CD4-positive, alpha-beta T cell treated with Interleukin-15 for 4 hours (primary cell): Measurements from ENCODE around the gene C10orf71.

Source experiments
- DNase-seq: peaks from one replicate; pipeline ENCODE4 v3.0.0-alpha.2; 2020; ENCODE audit warnings: low spot score

Gene C10orf71

DNA sequence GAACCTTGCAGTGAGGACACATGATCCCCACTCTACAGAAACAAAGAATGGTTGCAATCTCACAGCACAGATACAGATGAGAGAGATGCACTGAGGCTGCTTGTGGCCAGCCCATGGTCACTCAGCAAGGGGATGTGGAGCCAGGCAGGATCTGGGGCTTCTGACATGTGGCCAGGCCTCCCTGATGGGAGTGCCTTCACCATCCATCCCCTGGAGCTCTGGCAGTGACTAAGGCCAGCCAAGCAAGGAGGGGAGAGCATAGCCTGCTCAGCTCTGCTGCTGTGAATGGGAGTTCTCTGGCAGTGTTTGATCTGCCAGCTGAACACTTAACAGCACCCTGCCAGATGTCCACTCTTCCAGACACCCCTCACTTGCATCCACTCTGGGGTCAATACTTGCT lies 19.8 kb downstream of the C10orf71 start:
- DNase-seq: no peak

DNA sequence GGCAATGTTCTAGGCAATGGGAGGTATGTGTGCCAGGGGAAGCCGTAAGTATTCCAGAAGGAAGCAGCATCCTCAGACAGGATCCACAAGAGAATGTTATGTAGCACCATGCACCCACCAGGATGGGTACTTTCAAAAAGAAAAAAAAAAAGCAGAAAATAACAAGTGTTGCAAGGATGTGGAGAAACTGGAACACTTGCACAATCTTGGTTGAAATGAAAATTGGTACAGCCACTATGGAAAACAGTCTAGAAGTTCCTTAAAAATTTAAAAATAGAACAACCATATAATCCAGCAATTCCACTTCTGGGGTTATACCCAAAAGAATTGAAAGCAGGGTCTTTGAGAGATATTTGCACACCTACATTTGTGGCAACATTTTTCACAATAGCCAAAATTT lies 20.2 kb downstream of the C10orf71 start:
- DNase-seq: no peak

DNA sequence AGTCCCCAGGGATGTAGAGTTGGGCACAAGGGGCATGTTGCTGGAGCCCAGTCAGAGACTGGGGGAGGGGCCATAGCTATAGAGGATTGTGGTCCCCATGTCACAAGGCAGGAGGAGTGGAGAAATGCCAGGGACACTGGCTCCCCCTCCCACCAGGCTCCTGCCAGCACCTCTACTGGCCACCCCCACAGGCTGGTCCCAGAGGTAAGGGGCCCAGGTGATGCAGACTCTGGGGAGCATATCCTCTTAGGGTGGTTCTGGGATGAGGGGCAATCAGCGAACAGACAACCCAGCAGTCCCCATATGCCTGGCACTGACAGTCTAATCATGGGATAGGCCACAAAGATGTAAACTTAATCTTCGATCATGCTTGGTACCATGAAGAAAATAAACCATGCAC lies 21.2 kb downstream of the C10orf71 start:
- DNase-seq: no peak

DNA sequence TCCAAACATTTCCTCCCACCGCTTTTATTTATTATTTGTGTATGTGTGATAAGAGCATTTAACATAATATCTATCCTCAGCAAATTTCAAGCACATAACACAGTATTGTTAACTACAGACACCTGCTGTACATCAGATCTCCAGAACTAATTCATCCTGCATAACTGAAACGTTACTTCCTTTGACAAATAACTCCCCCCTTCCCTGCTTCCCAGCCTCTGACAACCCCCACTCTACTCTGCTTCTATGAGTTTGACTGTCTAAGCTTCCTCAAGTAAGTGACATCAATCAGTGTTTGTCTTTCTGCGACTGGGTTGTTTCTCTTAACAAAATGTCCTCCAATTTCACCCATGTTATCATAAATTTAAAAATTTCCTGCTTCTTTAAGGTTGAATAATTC lies 22.1 kb downstream of the C10orf71 start:
- DNase-seq: no peak

DNA sequence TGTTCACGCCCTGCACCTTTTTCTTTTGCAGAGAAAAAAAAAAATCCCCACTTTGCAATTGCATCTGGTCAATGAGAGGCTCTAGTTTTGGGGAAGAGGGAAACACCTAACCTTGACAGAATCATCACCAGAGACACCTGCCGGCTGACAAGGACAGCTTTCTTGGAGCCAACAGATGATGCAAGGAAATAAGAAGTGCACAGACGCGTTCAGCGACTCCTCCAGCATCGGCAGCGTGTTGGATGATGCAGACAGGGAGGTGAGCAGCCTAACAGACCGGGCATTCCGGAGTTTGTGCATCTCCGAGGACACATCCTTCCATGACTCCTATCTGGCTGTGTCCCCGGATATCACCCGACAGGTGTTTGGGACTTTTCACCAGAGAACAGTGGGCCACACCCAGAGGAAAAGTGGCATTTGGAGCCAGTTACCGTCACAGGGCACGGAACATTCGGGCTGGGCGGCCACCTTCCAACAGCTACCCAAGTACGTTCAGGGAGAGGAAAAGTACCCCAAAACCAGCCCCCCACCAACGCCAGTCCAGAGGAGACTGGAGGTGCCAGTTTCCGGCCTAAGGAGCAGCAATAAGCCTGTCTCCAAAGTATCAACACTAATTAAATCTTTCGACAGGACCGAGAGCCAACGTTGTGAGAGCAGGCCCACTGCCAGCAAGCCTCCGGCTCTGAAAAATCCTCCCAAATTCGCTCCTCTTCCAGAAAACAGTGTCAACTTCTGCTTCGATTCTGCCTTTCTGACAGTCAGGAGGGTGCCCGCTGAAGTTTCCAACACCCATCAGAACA lies 23.6 kb downstream of the C10orf71 start:
- no peak for DNase-seq

DNA sequence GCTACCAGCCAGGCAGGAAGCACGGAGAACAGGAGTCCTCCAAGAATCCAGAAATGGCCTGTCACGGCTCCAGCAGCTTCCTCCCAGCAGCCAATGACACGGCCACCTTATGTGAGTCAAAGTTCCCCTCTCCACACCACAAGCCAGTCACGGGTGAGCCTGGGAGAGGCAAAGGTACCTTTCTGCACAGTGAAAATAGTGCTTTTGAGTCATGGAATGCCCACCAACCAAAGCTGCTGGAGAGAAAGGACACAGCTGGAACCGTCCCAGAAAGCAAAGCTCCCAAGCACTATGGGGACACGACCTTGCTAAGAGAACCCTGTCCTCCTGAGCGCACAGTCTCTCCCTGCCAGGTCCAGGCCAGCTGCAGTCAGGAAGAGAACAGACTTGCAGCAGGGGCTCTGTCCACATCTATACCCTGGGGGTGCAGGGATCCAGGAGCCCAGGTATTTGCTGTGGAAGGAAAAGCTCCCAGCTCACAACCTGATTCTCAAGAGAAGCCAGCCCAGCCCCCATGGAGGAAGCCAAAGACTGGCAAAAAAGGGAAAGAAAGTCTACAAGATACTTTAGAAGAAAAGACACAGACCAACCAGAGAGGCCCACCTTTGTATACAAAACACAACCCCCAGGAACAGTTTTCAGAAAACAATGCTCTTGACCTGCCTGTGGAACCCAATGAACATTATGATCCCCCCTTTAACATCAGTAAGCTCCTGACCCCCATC lies 24.4 kb downstream of the C10orf71 start:
- DNase-seq: no peak

DNA sequence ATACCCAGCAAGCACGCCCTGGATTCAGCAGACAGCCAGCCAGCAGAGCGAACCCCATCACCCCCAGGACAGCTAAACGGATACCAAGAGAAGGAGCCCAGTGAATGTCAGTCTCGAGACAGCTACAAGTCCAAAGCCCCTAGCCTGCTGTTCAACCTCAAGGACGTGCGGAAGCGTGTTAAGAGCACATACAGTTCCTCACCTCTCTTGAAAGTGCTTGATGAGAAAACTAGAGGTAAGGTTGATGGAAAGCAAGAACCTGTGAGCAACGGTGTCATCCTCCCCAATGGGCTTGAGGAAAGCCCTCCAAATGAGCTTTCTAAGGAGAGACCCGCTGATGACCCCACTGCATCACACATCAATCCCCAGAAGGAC lies 24.9 kb downstream of the C10orf71 start:
- no peak for DNase-seq

DNA sequence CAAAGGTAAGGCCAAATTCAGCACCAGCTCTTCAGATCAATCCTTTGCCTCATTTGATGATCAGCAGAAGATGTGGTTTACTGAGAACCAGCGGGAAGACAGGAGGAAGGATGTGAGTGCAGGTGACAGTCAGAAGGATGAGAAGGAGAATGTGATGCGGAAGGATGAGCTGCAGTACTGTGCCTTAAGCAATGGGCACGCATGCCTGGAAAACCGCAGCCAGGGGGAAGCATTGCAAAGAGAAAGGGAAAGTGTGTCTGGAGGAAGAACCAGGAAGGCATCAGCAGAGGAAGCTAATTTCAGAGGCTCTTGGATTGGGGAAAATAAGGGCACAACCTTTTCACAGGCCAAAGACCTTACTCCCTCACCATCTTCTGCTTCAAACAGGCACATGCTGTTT lies 25.7 kb downstream of the C10orf71 start:
- no peak for DNase-seq

DNA sequence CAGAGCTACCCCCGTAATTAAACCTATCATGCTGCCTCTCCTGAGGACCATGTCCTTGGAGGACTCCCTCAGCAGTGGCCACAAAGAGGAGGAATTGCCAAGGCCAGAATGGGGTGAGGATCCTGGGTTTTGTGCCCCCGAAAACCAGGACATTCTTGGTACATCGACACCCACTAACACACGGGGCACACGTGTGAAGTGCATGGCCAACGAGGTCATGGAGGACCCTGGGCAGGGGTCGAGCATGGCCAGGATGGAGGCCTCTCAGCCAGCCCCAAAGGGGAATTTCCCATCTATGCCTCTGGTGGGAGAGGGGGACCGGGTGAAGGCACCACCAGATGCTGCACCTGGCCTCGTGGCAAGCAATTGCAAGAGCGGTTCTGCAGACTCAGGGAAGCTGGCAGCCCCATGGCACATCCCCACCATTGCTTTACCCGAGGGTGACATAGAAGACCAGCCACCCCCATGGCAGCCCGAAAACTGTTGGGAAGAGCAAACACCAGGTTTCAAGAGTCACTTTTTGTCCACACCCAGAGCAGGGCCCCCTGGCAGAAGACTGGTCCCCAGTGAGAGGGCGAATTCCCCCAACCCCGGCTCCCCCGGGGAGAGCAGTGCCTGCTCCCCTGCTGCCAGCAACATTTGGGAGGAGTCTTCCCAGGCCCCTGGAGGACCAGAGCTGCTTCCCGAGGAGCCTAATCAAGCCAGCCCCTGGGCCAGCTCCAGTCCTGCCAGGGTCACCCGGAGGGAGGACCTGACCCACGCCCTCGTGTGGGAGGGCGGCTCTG lies 26.4 kb downstream of the C10orf71 start:
- DNase-seq: no peak

DNA sequence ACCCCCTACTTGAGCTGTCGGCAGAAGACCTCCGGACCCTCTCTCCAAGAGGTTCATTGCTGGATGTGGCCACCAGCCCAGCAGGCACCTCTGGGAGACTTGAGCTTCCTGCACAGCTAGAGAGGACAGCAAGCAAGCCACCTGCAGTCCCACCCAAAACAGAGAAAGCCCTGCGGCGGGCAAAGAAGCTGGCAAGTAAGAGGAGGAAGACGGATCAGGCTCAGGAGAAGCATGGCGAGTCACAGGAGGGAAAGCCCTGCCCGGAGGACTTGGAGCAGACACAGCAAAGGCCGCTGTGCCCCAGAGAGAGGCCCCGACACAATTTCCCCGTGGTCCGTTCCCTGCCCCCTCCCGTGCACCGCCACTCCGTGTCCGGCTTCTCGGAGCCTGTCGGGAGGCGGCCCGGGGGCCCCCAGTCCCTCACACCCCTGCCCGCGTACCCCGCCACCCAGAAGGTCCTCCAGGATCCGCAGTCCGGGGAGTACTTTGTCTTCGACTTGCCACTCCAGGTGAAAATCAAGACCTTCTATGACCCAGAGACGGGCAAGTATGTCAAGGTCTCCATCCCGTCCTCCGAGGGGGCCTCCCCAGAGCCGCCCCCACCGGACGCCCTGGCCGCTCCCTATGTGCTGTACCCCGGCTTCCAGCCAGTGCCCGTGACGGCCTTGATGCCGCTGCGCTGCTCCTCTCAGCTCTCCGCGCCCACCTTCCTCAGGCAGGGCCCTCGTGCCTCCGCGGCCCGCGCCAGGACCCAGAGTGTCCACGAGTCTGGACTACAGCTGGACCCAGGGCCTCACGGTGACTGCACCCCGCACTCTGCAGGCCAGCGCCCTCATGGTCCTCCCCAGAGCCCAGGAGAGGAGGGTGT lies 27.2 kb downstream of the C10orf71 start:
- DNase-seq: no peak

DNA sequence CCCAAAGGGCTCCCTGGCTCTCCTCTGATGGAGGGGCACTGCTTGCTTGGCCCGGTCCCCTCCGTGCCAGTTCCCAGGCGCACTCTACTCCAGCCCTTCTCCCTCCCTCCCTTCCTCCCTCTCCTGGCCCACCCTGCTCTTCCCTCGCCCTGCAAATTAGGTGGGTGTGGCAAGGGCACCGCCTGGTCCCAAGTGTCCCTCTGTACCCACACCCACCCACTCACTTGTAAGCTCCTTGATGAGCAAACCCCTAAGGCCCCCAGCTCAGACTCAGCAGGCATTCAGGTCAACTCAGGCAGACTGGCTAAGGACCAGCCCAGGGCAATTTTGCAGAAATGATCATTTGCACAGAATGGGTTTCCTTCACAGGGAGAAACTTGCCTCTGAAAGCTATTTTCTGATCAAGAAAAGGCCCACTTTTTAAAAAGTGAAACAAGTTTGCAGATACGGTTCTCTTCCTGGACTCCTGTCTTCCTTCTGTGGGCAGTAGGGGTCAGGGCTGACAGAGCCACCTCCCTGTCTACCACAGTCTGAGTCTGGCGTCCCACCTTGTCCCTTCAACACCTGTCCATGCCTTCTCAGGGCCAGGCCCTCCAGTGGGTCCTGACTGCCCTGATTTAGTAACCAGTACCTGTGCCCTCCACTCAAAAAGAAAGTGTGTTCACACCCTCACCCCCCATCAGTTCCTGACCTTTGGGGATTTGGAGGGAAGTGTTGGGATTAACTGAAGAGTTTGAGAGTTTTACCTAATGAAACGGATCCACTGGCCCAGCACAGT lies 28.3 kb downstream of the C10orf71 start:
- DNase-seq: no peak

DNA sequence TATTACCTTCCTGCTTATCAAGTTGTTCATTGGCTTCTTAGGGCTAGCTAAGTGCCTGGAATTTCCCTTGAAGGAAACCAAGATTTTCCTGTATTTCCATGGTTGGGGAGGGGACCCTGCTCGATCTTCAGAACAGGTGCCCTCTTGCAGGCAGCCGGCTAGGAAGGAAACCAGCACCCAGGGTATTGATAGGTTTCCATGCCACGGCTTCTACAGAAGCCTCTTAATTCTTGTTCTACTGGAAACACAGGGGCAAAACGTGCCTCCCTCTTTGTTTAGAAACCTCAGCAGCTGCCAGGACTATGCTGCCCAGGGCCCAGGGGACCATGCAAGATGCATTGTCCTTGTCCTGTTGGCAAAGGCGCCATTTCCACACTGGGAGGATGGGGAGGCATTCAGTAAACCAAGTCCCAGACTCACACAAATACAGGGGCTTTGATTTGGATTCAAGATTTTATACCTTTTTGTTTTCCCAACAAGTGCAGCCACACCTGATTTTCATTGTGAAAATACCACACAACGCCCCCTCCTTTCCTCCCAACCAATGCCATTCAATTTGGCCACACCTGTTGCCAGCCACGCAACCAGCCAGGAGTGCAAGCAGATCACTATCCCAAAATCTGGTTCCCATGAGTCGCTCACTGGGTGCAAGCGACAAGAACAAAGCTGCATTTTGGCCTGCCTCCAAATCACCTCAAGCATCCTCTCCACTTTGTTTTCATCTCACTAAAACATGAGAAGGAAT lies 29.6 kb downstream of the C10orf71 start:
- no peak for DNase-seq

DNA sequence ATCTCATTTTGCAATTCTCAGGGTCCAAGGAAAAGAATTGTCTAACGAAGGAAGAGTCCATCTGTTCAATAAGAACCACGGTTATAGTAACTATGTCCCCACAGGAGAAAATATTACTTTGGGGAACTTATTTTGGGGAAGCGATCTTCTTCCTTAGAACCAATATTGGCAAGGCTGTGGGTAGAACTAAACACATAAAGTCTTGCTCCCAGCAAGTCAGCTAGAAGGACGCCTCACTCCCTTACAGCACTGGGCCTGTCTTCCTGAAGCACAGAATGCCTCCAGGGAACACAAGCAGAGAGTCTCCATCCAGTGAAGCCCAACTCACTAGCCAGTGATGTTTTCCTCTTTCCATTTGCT lies 30.2 kb downstream of the C10orf71 start:
- DNase-seq: no peak

DNA sequence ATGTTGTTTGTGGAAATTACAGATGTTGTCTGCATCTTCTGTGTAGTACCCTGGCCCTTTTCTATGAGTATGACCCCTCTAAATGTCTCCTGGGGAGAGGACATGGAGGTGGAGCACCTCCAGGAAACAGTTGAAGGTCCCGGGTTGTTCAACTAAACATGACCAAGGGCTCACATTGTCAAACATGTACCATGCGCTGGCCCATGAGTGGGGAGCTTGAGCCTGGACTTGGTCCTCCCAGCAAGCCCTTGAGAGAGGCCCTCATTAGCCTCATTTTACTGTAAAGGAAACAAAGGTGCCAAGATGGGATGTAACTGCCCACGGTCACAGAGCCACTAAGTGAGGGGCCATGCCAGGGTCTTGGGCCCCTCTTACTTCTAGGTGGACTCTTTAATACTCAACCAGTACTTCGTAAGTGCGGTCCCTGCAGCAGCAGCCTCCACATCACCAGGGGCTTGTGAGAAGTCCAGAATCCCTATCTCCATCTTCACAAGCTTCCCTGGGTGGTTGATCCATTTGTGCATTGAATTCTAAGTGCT lies 31.2 kb downstream of the C10orf71 start:
- no peak for DNase-seq

DNA sequence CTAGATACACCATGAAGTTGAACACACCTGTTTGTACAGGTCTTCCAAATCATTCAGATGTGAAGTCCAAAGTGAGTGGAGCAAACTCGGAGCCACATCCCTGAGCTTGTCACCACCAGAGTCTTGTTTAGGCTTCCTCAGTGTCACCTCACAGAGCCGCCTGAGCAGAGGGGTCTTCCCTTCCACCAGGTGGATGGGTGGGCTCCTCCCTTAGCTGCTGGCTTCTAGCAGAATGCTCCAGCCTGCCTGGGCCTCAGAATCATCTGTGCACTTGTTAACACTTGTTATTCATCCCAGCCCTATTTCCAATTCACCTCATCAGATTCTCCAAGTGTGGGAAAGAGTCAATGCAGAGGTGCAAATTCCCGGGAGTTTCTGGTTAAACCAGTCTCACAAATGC lies 32.5 kb downstream of the C10orf71 start:
- no peak for DNase-seq

DNA sequence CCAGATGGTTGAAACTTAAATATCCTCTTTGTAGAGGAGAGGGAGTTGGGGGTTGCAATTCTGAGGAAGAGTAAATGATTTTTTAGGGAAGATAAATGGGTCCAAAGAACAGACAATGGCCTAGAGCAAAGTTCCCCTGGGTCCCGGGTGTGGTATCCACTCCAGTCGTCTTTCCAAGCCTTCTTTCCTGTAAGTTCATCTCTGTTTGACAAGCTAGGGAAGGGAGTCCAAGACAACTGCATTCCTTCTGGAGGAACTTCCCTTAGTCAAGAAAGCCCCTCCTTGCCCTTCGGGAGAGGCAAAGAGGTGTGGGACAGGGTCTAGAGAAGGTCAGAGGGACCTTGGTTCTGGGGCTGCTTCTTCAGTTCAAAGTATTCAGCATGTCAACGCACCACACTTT lies 33.4 kb downstream of the C10orf71 start:
- DNase-seq: no peak

DNA sequence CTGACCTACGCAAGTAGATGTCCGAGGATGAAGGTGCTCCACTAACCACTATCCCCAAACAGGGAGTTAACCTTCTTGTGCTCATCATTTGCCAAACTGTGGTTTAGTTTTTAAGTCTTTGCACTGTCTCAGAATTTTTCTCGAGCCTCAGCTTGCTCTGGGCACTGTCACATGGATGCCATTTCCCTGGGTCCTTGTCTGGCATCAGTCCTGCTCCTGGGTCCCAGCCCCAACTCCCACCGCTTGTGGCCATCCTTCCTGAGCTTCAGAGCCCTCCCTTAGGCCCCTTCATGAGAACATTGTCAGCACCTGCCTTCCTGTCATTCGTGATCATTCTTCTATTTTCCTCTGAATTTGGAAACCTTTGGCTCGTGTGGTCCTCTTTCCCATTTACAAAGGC lies 33.8 kb downstream of the C10orf71 start:
- DNase-seq: no peak

DNA sequence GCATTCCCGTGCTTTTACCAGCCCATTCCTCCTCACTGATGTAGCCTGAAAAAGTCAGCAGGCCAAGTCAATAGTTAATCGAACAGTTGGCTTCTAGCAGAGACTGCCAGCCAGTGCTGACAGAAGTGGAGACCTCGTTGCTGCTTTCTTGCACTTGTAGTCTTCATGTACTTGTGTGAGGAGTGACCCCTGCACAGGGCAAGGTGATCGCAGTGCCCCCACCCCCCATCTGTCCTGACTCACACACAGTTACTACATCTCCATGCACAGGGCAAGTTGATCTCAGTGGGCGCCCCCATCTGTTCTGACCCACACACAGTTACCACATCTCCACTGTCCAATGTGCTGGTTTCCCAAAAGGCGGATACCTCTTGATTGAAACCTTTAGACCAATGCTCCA lies 34.2 kb downstream of the C10orf71 start:
- no peak for DNase-seq

DNA sequence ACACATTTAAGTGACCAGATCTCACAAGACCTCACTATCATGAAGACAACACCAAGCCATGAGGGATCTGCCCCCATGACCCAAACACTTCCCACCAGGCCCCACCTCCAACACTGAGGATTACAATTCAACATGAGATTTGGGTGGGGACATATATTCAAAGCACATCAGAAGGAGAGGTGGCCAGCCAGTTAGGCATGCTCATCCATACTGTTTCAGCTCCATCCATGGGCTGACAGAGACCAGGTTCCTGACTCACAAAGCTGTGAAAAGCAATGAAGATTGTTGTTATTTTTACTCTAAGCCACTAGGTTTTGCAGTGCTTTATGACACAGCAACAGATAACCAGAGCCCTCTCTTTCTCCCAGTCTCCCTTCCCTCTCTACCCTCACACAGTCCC lies 36.0 kb downstream of the C10orf71 start:
- no peak for DNase-seq

DNA sequence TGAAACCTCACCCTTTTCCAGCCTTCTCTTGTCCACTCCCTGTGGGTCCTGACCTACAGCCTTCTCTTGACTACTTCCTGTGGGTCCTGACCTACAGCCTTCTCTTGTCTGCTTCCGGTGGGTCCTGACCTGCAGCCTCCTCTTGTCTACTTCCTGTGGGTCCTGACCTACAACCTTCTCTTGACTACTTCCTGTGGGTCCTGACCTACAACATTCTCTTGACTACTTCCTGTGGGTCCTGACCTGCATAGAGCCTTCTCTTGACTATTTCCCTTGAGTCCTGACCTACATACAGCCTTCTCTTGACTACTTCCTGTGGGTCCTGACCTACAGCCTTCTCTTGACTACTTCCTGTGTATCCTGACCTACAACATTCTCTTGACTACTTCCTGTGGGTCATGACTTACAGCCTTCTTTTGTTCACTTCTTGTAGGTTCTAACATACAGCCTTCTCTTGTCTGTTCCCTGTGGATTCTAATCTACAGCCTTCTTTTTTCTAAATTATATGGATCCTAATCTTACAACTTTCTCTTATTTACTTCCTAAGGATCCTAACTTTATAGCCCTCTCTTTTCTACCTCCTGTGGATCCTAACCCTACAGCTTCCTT lies 36.5 kb downstream of the C10orf71 start:
- DNase-seq: no peak
